Colonic mucosa (tissue), 4 donors: Measurements from ENCODE around the gene CYB5A. TPM values are rescaled to one million over a fixed set of nuclear protein-coding genes. Genes with fewer than 3 reads are reported as not detected.

Experiments
- DNase-seq: peaks from one replicate; pipeline ENCODE4 v3.0.0-alpha.2; 2020
- H3K27ac ChIP-seq: fragments of 200-600 bp; one replicate; pipeline ENCODE4 v1.8.0; 2021
- H3K27me3 ChIP-seq: fragments of 200-600 bp; one replicate; pipeline ENCODE4 v1.8.0; 2021
- H3K36me3 ChIP-seq: fragments of 200-600 bp; one replicate; pipeline ENCODE4 v1.8.0; 2021
- H3K4me1 ChIP-seq: fragments of 200-600 bp; one replicate; pipeline ENCODE4 v1.8.0; 2021; ENCODE audit warnings: mild to moderate bottlenecking
- H3K4me3 ChIP-seq: fragments of 200-600 bp; one replicate; pipeline ENCODE4 v1.8.0; 2021
- H3K9ac ChIP-seq, 2 donors: one replicate each; pipeline ENCODE4 v1.7.0; 2013; ENCODE audit warnings: control low read depth in 2 of 2, low read depth in 2 of 2, low read length in 2 of 2
- H3K9me3 ChIP-seq: fragments of 200-600 bp; one replicate; pipeline ENCODE4 v1.8.0; 2021
- intact Hi-C: fragments of 100-400 bp; cut with DNase I; formaldehyde crosslinking; loops from one replicate; pipeline ENCODE4 v1.14.1; 2022
- total RNA-seq, 2 donors: library from RNA; stranded (reverse); fragmentation: NEBNext Ultra II Directional in 1 of 2; extraction: Animal tissue kit (Norgen Biotek cat#: 25700) in 1 of 2; gene quantifications; one replicate each; pipeline ENCODE4 v1.2.1, GENCODE V29; 2021
- TF ChIP-seq, protein P1 (sequence below): fragments of 200-600 bp; IDR thresholded peaks from one replicate; pipeline ENCODE4 v1.8.0; 2022; ENCODE audit warnings: antibody characterized with exemption, mild to moderate bottlenecking
- donor health status: healthy.
- donor health status: DM: no; HTN: no; CAD: no.
- donor health status: DM: no; HTN: no; CAD: no.

Gene CYB5A
- total RNA-seq, 2 donors from 2014 or later = 107 to 114 TPM

GRCh38 chr18:74229005-74229404 is 62.8 kb downstream of the CYB5A start:
- no peak for DNase-seq

DNA sequence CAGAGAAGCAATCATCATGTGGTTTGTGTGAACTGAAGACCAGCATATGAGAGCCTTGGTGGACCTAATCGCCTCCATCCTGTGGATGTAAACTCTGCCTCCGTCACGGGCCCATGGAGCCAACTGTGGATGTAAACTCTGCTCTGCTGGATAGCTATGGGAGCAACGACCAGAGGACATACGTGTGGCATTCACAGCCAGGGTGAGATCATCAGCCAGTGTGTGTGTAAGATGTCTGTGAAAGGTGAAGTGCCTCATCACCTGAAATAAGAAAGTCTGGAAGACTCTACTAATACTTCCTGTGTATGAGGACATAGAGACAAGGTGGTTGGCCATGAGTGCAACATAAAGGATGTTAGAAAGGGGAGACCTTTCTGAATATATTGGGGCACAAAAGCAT is 63.5 kb downstream of the CYB5A start:
- Histone ChIP-seq H3K36me3 (no peaks in the 10 kb centered on the region), H3K4me3 (no peak overlapping the region), H3K9me3 (no peaks in the 10 kb centered on the region), H3K9ac (no peak overlapping the region), H3K4me1 (no peaks in the 10 kb centered on the region), H3K27me3 (no peaks in the 10 kb centered on the region), H3K27ac (no peak overlapping the region)
- intact Hi-C loops = no loop called here
- TF ChIP-seq, protein P1, sequence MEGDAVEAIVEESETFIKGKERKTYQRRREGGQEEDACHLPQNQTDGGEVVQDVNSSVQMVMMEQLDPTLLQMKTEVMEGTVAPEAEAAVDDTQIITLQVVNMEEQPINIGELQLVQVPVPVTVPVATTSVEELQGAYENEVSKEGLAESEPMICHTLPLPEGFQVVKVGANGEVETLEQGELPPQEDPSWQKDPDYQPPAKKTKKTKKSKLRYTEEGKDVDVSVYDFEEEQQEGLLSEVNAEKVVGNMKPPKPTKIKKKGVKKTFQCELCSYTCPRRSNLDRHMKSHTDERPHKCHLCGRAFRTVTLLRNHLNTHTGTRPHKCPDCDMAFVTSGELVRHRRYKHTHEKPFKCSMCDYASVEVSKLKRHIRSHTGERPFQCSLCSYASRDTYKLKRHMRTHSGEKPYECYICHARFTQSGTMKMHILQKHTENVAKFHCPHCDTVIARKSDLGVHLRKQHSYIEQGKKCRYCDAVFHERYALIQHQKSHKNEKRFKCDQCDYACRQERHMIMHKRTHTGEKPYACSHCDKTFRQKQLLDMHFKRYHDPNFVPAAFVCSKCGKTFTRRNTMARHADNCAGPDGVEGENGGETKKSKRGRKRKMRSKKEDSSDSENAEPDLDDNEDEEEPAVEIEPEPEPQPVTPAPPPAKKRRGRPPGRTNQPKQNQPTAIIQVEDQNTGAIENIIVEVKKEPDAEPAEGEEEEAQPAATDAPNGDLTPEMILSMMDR = no peak
- DNase-seq = no peak

More at GRCh38 chr18:74229005-74229404, 62.8 kb downstream of the CYB5A start:
- H3K36me3 ChIP-seq = no peaks in the 10 kb centered on the region
- H3K9me3 ChIP-seq = no peaks in the 10 kb centered on the region
- no peak overlapping the region for H3K9ac ChIP-seq
- H3K27ac ChIP-seq = no peak overlapping the region
- no peaks in the 10 kb centered on the region for H3K27me3 ChIP-seq
- intact Hi-C loops = no loop called here
- TF ChIP-seq, protein P1 = no peak
- H3K4me1 ChIP-seq = no peaks in the 10 kb centered on the region
- no peak overlapping the region for H3K4me3 ChIP-seq

- H3K9ac ChIP-seq = no peak overlapping the region
- no peak overlapping the region for H3K27ac ChIP-seq
- H3K4me3 ChIP-seq = no peak overlapping the region
- TF ChIP-seq, protein P1 = no peak
- H3K36me3 ChIP-seq = no peaks in the 10 kb centered on the region
- no peaks in the 10 kb centered on the region for H3K27me3 ChIP-seq
- intact Hi-C loops = no loop called here
- no peaks in the 10 kb centered on the region for H3K9me3 ChIP-seq
- H3K4me1 ChIP-seq = no peaks in the 10 kb centered on the region
- DNase-seq = no peak
These were observed 65.1 kb downstream of the CYB5A start for GRCh38 chr18:74226666-74227065.

DNA sequence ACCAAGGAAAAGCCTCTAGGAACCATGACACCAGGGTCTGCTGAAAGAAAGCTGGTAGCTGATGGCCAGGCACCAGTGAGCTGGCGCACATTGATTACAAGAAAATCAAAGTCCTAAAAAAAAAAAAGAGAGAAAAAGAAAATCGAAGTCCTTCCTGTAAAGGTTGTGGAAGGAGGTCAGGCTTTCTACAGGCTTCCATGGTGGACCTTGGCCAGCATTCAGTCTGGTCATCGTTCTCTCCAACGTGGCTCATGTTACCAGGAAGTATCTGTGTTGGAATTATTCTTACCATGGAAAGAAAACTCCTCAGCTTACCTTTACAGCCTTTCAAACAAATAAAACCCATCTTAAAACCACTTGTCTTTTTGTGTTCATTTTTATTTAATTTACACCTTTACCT is 65.6 kb downstream of the CYB5A start:
- TF ChIP-seq, protein P1 = no peak
- H3K4me3 ChIP-seq = no peak overlapping the region
- intact Hi-C loops = no loop called here
- no peaks in the 10 kb centered on the region for H3K27me3 ChIP-seq
- H3K27ac ChIP-seq = no peak overlapping the region
- no peak overlapping the region for H3K9ac ChIP-seq
- no peak for DNase-seq
- H3K4me1 ChIP-seq = no peaks in the 10 kb centered on the region
- no peaks in the 10 kb centered on the region for H3K36me3 ChIP-seq
- no peaks in the 10 kb centered on the region for H3K9me3 ChIP-seq

DNA sequence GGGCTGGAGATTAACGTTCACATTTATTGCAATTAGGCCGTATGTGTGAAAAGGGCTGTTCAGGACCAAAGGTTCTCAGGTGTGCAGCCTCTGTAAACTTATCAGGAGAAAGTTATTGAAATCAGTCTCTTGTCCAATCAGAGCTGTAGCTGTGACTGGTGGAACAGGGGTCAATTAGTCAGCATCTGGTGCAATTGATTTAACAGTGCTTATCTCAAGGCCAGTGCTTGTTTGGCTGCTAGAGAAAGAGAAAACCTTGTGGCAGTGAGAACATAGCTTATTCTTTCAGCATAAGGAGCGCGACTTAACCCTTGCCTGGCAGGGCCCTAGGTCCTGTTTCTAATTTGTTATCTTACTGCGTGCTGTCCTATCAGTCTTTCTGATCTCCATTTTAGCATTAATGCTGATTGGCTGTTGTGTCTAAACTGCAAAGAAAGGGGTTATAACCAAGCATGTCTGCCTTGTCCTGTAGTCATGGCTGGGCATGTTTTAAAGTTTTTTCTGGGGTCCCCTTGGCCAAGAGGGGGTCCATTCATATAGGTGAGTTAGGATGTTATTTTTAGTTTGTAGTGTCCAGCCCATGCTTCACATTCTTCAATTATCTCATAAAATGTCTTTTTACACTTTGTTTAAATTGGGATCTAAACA is 66.4 kb downstream of the CYB5A start:
- no peaks in the 10 kb centered on the region for H3K4me1 ChIP-seq
- DNase-seq = no peak
- H3K36me3 ChIP-seq = no peaks in the 10 kb centered on the region
- intact Hi-C loops = no loop called here
- H3K9me3 ChIP-seq = no peaks in the 10 kb centered on the region
- no peaks in the 10 kb centered on the region for H3K27me3 ChIP-seq
- no peak overlapping the region for H3K4me3 ChIP-seq
- H3K27ac ChIP-seq = no peak overlapping the region
- TF ChIP-seq, protein P1 = no peak
- no peak overlapping the region for H3K9ac ChIP-seq
